Ramos (cell line): ENCODE measurements around the gene COL13A1.

Source experiments
- in situ Hi-C: fragments of 300-500 bp; cut with MboI; formaldehyde crosslinking; loops from one replicate; pipeline ENCODE4 v1.14.3; 2022; ENCODE audit warnings: low sequenced_read_pairs; ENCODE audit not compliant: unreplicated experiment

The COL13A1 gene

GRCh38 chr10:69842882-69843281 lies 41.2 kb downstream of the COL13A1 start:
- in situ Hi-C loops, result no loop called here

DNA sequence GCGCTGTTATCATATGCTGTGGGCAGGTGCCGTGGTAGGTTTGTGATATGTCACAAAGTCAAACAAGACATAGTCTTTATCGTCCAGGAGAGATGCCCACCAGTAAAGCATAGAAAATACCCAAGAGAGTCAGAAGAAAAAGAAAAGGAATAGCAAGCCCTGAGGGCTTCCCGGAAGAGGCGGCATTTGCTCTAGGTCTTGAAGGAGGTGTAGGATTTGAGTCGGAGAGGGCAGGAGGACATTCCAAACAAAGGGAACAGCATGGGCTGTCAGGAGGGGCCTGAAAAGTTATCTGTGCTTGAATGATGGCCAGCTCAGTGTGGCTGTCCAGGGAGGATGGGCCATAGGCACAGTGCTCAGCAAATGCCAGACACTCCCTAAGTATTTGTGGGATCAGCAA lies 42.2 kb downstream of the COL13A1 start:
- in situ Hi-C loops, result no loop called here

GRCh38 chr10:69844698-69845097 lies 43.0 kb downstream of the COL13A1 start:
- in situ Hi-C loops, result no loop called here

DNA sequence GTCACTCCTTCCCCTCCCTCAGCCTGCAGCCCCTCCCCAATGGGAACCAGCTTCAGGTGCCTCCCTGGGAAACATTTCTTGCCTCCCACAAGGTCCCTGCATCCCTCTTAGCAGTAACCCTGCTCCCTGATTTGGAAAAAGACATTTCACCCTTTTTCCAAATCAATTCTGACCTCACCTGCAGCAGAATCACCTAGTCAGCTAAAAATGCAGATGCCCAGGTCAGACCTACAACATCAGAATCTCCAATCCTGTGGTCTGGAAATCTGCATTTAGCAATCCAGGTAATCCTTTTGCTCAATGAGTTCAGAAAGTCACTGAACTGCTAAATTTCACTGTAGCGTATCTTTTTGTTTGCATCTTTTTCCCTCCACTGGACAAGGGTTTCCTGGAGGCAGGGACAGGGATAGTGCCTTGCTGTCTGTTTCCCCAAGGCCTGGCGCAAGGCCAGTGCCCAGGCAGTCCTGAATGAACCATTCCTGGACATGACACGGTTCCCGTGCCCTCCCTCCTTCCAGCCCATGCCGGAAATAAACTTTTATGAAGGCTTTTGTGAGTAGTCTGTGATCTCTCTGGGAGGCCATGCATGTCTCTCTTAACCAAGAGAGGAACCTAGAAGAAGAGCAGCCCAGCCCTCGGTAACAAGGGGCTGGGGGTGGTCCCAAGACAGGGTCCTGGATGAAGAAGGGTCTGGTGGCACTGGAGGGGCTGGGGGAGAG lies 44.0 kb downstream of the COL13A1 start:
- in situ Hi-C loops, result no loop called here

DNA sequence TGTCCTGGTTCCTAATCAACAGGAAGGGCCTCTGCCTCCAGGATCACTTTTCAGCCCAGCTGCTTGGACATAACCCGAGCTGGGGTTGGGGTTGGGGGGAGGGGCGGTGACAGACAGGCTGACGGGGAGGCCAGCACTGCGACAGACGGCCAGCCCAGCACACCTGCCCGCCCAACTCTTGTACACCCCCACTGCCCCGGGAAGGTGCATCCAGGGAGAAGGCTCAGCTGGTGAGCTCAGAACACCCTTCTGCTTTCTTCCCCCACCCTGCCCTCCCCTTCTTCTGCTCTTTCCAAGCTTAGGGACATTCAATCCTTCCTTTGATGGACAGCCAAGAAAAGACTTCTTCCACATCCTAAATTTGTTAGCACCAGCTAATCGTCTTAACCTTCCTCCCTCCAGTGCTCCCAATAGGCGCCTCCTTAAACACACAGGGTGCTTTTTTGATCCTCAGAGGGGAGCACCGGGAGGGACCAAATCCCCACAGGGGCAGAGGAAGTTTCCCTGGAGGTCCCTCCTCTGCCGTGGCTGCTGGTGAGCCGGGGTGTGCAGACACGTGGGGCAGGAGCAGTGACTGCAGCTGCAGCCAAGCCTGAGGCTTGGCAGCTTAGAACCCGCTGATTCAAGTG lies 44.7 kb downstream of the COL13A1 start:
- in situ Hi-C loops, result no loop called here

DNA sequence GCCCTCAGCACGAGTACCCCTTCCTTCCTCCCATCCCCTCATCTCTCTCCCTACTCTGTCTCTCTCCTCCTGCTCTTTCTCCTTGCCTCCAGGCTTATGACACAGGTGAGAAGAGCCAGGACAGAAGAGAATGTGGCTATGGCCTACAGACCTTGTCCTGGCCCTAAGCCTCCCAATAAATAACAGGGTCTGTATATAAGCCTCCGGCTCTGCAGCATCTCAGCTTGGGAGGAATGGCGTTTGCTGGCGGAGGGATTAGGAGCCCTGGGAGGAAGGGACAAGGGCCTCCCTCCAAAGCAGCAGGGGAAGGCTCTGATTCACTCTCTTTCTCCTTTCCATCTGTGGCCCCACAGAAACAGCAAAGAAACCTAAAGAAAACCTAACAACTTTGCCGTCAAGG lies 45.8 kb downstream of the COL13A1 start:
- in situ Hi-C loops, result no loop called here

- in situ Hi-C loops, result no loop called here
Observed at GRCh38 chr10:69847883-69848282, 46.2 kb downstream of the COL13A1 start.

DNA sequence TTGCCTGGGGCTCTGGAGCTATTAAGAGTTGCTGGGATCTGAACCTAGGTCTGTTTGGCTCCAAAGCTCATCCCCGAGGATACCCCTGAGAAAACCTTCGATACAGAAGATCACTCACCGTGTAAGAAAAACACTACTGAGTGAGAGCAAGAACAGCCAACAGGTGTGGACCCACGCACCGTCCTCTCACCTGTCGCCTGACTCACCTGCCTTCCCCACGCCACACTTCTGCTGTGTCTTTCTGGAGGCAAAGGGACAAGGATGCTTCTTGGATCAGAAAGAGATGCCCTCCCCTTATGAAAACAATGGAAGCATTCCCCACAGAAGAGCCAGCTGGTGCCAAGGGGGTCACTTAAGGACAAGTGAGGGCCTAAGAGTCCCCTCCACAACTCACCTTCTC lies 46.7 kb downstream of the COL13A1 start:
- in situ Hi-C loops, result no loop called here

GRCh38 chr10:69849825-69850224 lies 48.1 kb downstream of the COL13A1 start:
- in situ Hi-C loops, result no loop called here

DNA sequence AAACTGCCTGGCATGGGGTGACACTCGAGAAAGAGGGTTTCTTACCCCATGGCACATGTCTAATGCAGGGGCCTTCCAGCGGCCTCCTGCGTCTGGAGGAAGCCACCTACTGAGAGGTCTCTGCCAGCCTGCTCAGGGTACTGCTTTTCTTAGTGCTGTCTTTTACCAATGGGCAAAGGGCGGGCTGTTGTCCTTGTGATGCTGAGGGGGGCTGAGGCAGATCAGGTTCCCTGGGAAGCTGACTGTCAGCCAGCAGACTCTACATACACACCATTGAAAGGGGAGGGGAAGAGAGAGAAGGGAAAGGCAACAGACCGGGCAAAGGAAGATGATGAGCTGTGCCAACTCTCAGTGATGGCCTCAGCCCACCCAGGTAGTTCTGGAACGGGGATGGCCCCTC lies 48.7 kb downstream of the COL13A1 start:
- in situ Hi-C loops, result no loop called here

- in situ Hi-C loops, result no loop called here
Observed at GRCh38 chr10:69851306-69851705, 49.6 kb downstream of the COL13A1 start.

- in situ Hi-C loops, result no loop called here
Observed at GRCh38 chr10:69853064-69853463, 51.4 kb downstream of the COL13A1 start.

GRCh38 chr10:69854511-69855345 lies 53.0 kb downstream of the COL13A1 start:
- in situ Hi-C loops, result no loop called here

- in situ Hi-C loops, result no loop called here
Observed at GRCh38 chr10:69855346-69856111, 53.8 kb downstream of the COL13A1 start.

DNA sequence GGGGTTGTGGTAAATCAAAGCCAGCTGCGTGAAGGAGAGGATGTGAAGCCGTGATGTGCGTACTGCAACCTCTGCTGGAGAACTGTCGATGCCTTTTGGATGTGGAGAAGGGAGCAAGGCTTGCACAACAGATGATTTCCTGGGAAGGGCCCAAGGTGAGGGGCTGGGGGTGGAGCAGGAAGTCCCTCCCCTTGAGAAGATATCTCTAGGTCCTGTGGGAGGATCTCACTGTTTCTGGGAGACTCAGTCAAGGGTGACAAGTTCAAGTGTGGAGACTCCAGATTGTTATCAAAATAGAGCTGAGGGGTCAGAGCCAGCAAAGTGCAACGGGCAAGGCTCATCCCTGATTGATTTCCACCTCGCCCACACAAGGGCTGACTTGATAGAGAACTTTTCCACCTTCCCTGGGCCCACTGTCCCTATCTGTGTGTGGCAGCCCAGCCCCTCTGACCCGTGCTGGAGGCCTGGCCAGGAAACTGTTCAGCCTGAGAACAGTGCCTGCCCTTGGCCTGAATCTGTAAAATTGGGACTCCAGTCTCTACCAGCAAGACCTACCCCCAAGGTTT lies 55.0 kb downstream of the COL13A1 start:
- in situ Hi-C loops, result no loop called here

DNA sequence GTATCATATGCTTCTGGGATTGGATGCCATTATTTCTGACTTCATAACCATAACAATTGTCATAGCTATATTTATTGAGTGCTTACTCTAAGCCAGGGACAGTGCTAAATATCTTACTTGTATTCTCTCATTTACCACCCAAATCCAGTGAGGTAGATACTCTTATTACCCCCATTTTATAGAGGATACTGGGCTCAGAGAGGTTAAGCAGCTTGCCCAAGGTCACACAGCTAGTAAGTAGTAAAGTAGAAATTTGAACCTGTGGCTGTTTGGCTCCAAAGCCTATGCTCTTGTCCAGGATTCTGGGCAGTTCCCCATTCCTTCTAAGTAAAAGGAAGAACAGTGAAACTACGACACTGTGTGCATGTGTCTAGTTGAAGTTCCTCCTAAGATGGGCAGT lies 56.5 kb downstream of the COL13A1 start:
- in situ Hi-C loops, result no loop called here

- in situ Hi-C loops, result no loop called here
Observed at GRCh38 chr10:69860271-69860670, 58.6 kb downstream of the COL13A1 start.

- in situ Hi-C loops, result no loop called here
Observed at GRCh38 chr10:69861251-69862240, 59.8 kb downstream of the COL13A1 start.
